GM23338 (cell line): ENCODE measurements around the gene DRD4. TPM values are rescaled to one million over a fixed set of nuclear protein-coding genes. Genes with fewer than 3 reads are reported as not detected.

ENCODE experiments used
- ATAC-seq: fragments of 200-7000 bp; cut with Tn5 transposase; 3 replicates; pipeline ENCODE4 v1.9.1; 2020
- DNase-seq: peaks from one replicate; pipeline ENCODE4 v3.0.0-alpha.2; 2015; ENCODE audit warnings: low spot score
- H2AFZ ChIP-seq: fragments of 200-600 bp; sonication (generic); 2 replicates; pipeline ENCODE4 v1.8.0; 2016; ENCODE audit warnings: antibody characterized with exemption, mild to moderate bottlenecking, moderate library complexity
- H3F3A ChIP-seq: fragments of 200-600 bp; sonication (generic); replicated peaks from 2 replicates; pipeline ENCODE4 v1.8.0; 2017; ENCODE audit warnings: antibody characterized with exemption, mixed run types, low read depth
- H3K27ac ChIP-seq: fragments of 200-600 bp; sonication (generic); 2 replicates; pipeline ENCODE4 v1.6.1; 2016; ENCODE audit warnings: low read depth
- H3K27me3 ChIP-seq: fragments of 200-600 bp; sonication (generic); 2 replicates; pipeline ENCODE4 v1.8.0; 2016; ENCODE audit warnings: mild to moderate bottlenecking, mixed run types, moderate library complexity; ENCODE audit not compliant: insufficient read depth
- H3K36me3 ChIP-seq: fragments of 200-600 bp; sonication (generic); 2 replicates; pipeline ENCODE4 v1.8.0; 2016; ENCODE audit warnings: mild to moderate bottlenecking; ENCODE audit not compliant: insufficient read depth
- H3K4me1 ChIP-seq: fragments of 200-600 bp; sonication (generic); 2 replicates; pipeline ENCODE4 v1.8.0; 2016; ENCODE audit warnings: mild to moderate bottlenecking, moderate library complexity; ENCODE audit not compliant: insufficient read depth
- H3K4me2 ChIP-seq: fragments of 200-600 bp; sonication (generic); 2 replicates; pipeline ENCODE4 v1.7.1; 2017; ENCODE audit warnings: mixed run types
- H3K4me3 ChIP-seq: fragments of 200-600 bp; sonication (generic); 2 replicates; pipeline ENCODE4 v1.6.1; 2016; ENCODE audit warnings: mixed run types
- H3K79me2 ChIP-seq: fragments of 200-600 bp; sonication (generic); replicated peaks from 2 replicates; pipeline ENCODE4 v1.8.0; 2017; ENCODE audit warnings: mild to moderate bottlenecking; ENCODE audit not compliant: insufficient read depth
- H3K9me2 ChIP-seq: fragments of 200-600 bp; sonication (generic); 2 replicates; pipeline ENCODE4 v1.8.0; 2017; ENCODE audit not compliant: insufficient read depth
- H4K20me1 ChIP-seq: fragments of 200-600 bp; sonication (generic); replicated peaks from 2 replicates; pipeline ENCODE4 v1.8.0; 2017; ENCODE audit warnings: mild to moderate bottlenecking; ENCODE audit not compliant: insufficient read depth
- H3K27ac Mint-ChIP-seq: 2 replicates; pipeline ENCODE4 v1.8.0; 2020; ENCODE audit warnings: inconsistent platforms, mild to moderate bottlenecking, moderate library complexity, mixed read lengths
- H3K27me3 Mint-ChIP-seq: 3 replicates; pipeline ENCODE4 v1.8.0; 2022; ENCODE audit warnings: low read depth, mild to moderate bottlenecking, moderate library complexity, mixed read lengths, inconsistent platforms; ENCODE audit not compliant: insufficient read depth, poor library complexity
- H3K36me3 Mint-ChIP-seq: 3 replicates; pipeline ENCODE4 v1.8.0; 2021; ENCODE audit warnings: low read depth, mild to moderate bottlenecking, inconsistent platforms, moderate library complexity, mixed read lengths
- H3K4me1 Mint-ChIP-seq: 3 replicates; pipeline ENCODE4 v1.8.0; 2020; ENCODE audit warnings: mild to moderate bottlenecking, inconsistent platforms, mixed read lengths
- H3K4me3 Mint-ChIP-seq: 3 replicates; pipeline ENCODE4 v1.8.0; 2021; ENCODE audit warnings: moderate library complexity, mild to moderate bottlenecking, inconsistent platforms, mixed read lengths
- H3K9me3 Mint-ChIP-seq: 3 replicates; pipeline ENCODE4 v1.8.0; 2020; ENCODE audit warnings: moderate library complexity, mild to moderate bottlenecking, inconsistent platforms, mixed read lengths
- CREB1 ChIP-seq: fragments of 250-450 bp; sonication (Bioruptor Pico); IDR thresholded peaks from 2 replicates; pipeline ENCODE4 v1.5.0; 2020; ENCODE audit warnings: low read depth, mild to moderate bottlenecking, moderate library complexity
- CTCF ChIP-seq, 2 experiments: fragments of 200-600 bp in 1 of 2; sonication (generic) in 1 of 2; conservative IDR thresholded peaks; 2 replicates each; pipeline versions ENCODE4 v1.5.1 to v1.6.1; 2016 to 2017; ENCODE audit warnings: antibody characterized with exemption in 2 of 2, low read depth in 2 of 2, mild to moderate bottlenecking in 2 of 2, moderate library complexity in 1 of 2
- ETS1 ChIP-seq: IDR thresholded peaks from 2 replicates; pipeline ENCODE4 v1.6.1; 2016; ENCODE audit warnings: antibody characterized with exemption
- EZH2 ChIP-seq: fragments of 200-600 bp; sonication (generic); IDR thresholded peaks from one replicate; pipeline ENCODE4 v1.8.0; 2017; ENCODE audit warnings: antibody characterized with exemption, mild to moderate bottlenecking, low read depth; ENCODE audit not compliant: unreplicated experiment
- EZH2phosphoT487 ChIP-seq: fragments of 200-600 bp; sonication (generic); IDR thresholded peaks from one replicate; pipeline ENCODE4 v1.8.1; 2018; ENCODE audit warnings: antibody characterized with exemption; ENCODE audit not compliant: unreplicated experiment
- JUNB ChIP-seq: IDR thresholded peaks from one replicate; pipeline ENCODE4 v1.6.1; 2016; ENCODE audit warnings: antibody characterized with exemption; ENCODE audit not compliant: unreplicated experiment
- NANOG ChIP-seq: IDR thresholded peaks from 2 replicates; pipeline ENCODE4 v1.6.1; 2016; ENCODE audit warnings: antibody characterized with exemption, borderline replicate concordance
- POLR2AphosphoS5 ChIP-seq: IDR thresholded peaks from 2 replicates; pipeline ENCODE4 v1.6.1; 2016; ENCODE audit warnings: antibody characterized with exemption, low read depth
- REST ChIP-seq: IDR thresholded peaks from one replicate; pipeline ENCODE4 v1.6.1; 2018; ENCODE audit warnings: antibody characterized with exemption; ENCODE audit not compliant: unreplicated experiment
- STAT1 ChIP-seq: IDR thresholded peaks from one replicate; pipeline ENCODE4 v1.6.1; 2016; ENCODE audit warnings: antibody characterized with exemption; ENCODE audit not compliant: unreplicated experiment
- ZNF114 ChIP-seq: fragments of 250-450 bp; sonication (Bioruptor Pico); IDR thresholded peaks from 2 replicates; pipeline ENCODE4 v1.5.0; 2020; ENCODE audit warnings: mild to moderate bottlenecking, moderate library complexity
- ZNF331 ChIP-seq: fragments of 250-450 bp; sonication (Bioruptor Pico); IDR thresholded peaks from 2 replicates; pipeline ENCODE4 v1.5.0; 2020; ENCODE audit warnings: low read depth, mild to moderate bottlenecking, moderate library complexity
- ZNF462 ChIP-seq: fragments of 250-450 bp; sonication (Bioruptor Pico); IDR thresholded peaks from 2 replicates; pipeline ENCODE4 v1.5.0; 2020; ENCODE audit warnings: mild to moderate bottlenecking, moderate library complexity
- polyA plus RNA-seq: library from polyadenylated mRNA; unstranded; fragments of >200 nt; fragmentation: Nextera tagmentation; extraction: Ambion mirVana; gene quantifications from 2 replicates; pipeline ENCODE4 v1.2.1, GENCODE V29; 2016
- total RNA-seq: library from RNA; depleted of rRNA; stranded (reverse); fragments of >200 nt; shearing (Covaris generic); gene quantifications from 2 replicates; pipeline ENCODE4 v1.2.3, GENCODE V29; 2014

Gene DRD4
- total and polyA plus RNA-seq, 2 experiments from 2014 or later, result 1.0 to 1.8 TPM

GRCh38 chr11:592501-592900 lies 44.6 kb upstream of the DRD4 start:
- Mint-ChIP-seq H3K27ac (no peak overlapping the region), H3K36me3 (peaks cover 83% of the 10 kb centered on the region), H3K4me3 (no peak overlapping the region; the same call in 2 of the 3 replicates), H3K4me1 (no peaks in the 10 kb centered on the region; the same call in 2 of the 3 replicates), H3K9me3 (no peaks in the 10 kb centered on the region; the same call in none of the 3 replicates), H3K27me3 (peaks cover 18% of the 10 kb centered on the region)
- peaks cover 19% of the 10 kb centered on the region for H3F3A ChIP-seq
- ATAC-seq (no peak), DNase-seq (no peak)
- H4K20me1 ChIP-seq, result peaks cover 24% of the 10 kb centered on the region
- H3K27ac ChIP-seq, result no peak overlapping the region
- H3K4me3 ChIP-seq, result no peak overlapping the region
- TF ChIP-seq JUNB, result no peak
- no peak for TF ChIP-seq POLR2AphosphoS5
- no peak for TF ChIP-seq ZNF114
- no peak for TF ChIP-seq EZH2phosphoT487
- TF ChIP-seq EZH2, result no peak
- TF ChIP-seq NANOG, result no peak
- TF ChIP-seq ZNF462 (CRISPR knock-in tag), result no peak
- TF ChIP-seq STAT1, result no peak
- no peak for TF ChIP-seq ETS1
- TF ChIP-seq REST, result no peak
- no peak for TF ChIP-seq CREB1 (CRISPR knock-in tag)
- no peak for TF ChIP-seq ZNF331 (CRISPR knock-in tag)
- TF ChIP-seq CTCF (conservative IDR thresholded peaks at IDR 0.05; ENCODE audit: low read depth in 2 of 2), result no peak
- H3K79me2 ChIP-seq, result peaks cover 19% of the 10 kb centered on the region; the same call in 1 of the 2 replicates
- no peak overlapping the region for H2AFZ ChIP-seq
- peaks cover 22% of the 10 kb centered on the region; the same call in 1 of the 2 replicates for H3K36me3 ChIP-seq
- H3K9me2 ChIP-seq, result no peaks in the 10 kb centered on the region
- no peaks in the 10 kb centered on the region for H3K4me1 ChIP-seq
- no peak overlapping the region for H3K4me2 ChIP-seq
- no peaks in the 10 kb centered on the region for H3K27me3 ChIP-seq
